H1 (cell line): Measurements from ENCODE around the gene FAM168B. TPM values are rescaled to one million over a fixed set of nuclear protein-coding genes. Genes with fewer than 3 reads are reported as not detected.

Experiments
- CTCF ChIA-PET: fragments of 300-600 bp; sonication (Branson Sonifier 250); formaldehyde crosslinking; loops from one replicate; lab custom pipeline; 2021; ENCODE audit not compliant: partially characterized antibody; lab: Charles Lee
- POLR2A ChIA-PET: fragments of 300-600 bp; sonication (Branson Sonifier 250); formaldehyde crosslinking; loops from one replicate; lab custom pipeline; 2021; ENCODE audit warnings: inconsistent platforms; ENCODE audit not compliant: partially characterized antibody; lab: Charles Lee
- DNase-seq, 2 experiments: peaks; one replicate each; pipeline versions ENCODE4 v3.0.0 to v3.0.0-alpha.2; 2010 to 2022; ENCODE audit warnings: low spot score in 2 of 2, low read depth in 1 of 2, mixed read lengths in 1 of 2
- FAIRE-seq: peaks from 2 replicates; lab custom pipeline; 2011; peaks lifted over from hg19 to GRCh38; lab: Jason Lieb, UNC
- H2AFZ ChIP-seq: 2 replicates; pipeline ENCODE4 v1.8.1; 2012; ENCODE audit warnings: low read length, inconsistent platforms
- H2AK5ac ChIP-seq: 2 replicates; pipeline ENCODE4 v1.6.1; 2013; ENCODE audit warnings: low read depth, low read length
- H2BK120ac ChIP-seq: replicated peaks from 2 replicates; pipeline ENCODE3; 2013; ENCODE audit warnings: low read depth, low read length, inconsistent platforms
- H2BK12ac ChIP-seq: 2 replicates; pipeline ENCODE4 v1.6.1; 2013; ENCODE audit warnings: low read depth, low read length
- H2BK15ac ChIP-seq: 2 replicates; pipeline ENCODE4 v1.6.1; 2013; ENCODE audit warnings: low read length
- H2BK20ac ChIP-seq: 2 replicates; pipeline ENCODE4 v1.6.1; 2013; ENCODE audit warnings: low read length
- H2BK5ac ChIP-seq: 2 replicates; pipeline ENCODE4 v1.6.1; 2013; ENCODE audit warnings: low read depth, low read length
- H3K14ac ChIP-seq: 2 replicates; pipeline ENCODE4 v1.6.1; 2013; ENCODE audit warnings: inconsistent platforms; ENCODE audit not compliant: insufficient read length
- H3K18ac ChIP-seq: 2 replicates; pipeline ENCODE4 v1.6.1; 2013; ENCODE audit warnings: low read length; ENCODE audit errors: extremely low read depth
- H3K23ac ChIP-seq: 2 replicates; pipeline ENCODE4 v1.6.1; 2013; ENCODE audit warnings: inconsistent platforms; ENCODE audit not compliant: insufficient read length
- H3K23me2 ChIP-seq: 2 replicates; pipeline ENCODE4 v1.6.1; 2013; ENCODE audit warnings: low read depth, low read length
- H3K27ac ChIP-seq: 2 replicates; pipeline ENCODE4 v1.6.1; 2011; ENCODE audit warnings: low read depth, low read length, inconsistent platforms
- H3K27me3 ChIP-seq, 4 experiments: replicated peaks in 1 of 4; 1 replicate in 1 of 4; 2 replicates in 3 of 4; pipeline versions ENCODE4 v1.6.1 to v1.8.1; 2011 to 2013; ENCODE audit warnings: low read length in 3 of 4, mild to moderate bottlenecking in 3 of 4, inconsistent platforms in 2 of 4, mixed read lengths in 2 of 4, moderate library complexity in 1 of 4; ENCODE audit not compliant: control insufficient read depth in 3 of 4, insufficient read depth in 3 of 4; ENCODE audit errors: extremely low read depth in 1 of 4
- H3K36me3 ChIP-seq, 4 experiments: 2 replicates each; pipeline versions ENCODE4 v1.6.1 to v1.8.1; 2011 to 2013; ENCODE audit warnings: mild to moderate bottlenecking in 4 of 4, low read length in 3 of 4, moderate library complexity in 2 of 4, control low read depth in 1 of 4, inconsistent platforms in 1 of 4; ENCODE audit not compliant: insufficient read depth in 4 of 4, control insufficient read depth in 2 of 4
- H3K4ac ChIP-seq: replicated peaks from 2 replicates; pipeline ENCODE3; 2013; ENCODE audit warnings: low read length, low read depth, mixed read lengths, inconsistent platforms; ENCODE audit not compliant: insufficient read length
- H3K4me1 ChIP-seq, 4 experiments: replicated peaks in 1 of 4; 1 replicate in 1 of 4; 2 replicates in 3 of 4; pipeline versions ENCODE4 v1.6.1 to v1.8.1; 2011 to 2013; ENCODE audit warnings: low read length in 3 of 4, inconsistent platforms in 2 of 4, mixed read lengths in 1 of 4; ENCODE audit not compliant: insufficient read depth in 4 of 4, control insufficient read depth in 3 of 4
- H3K4me2 ChIP-seq, 2 experiments: 2 replicates each; pipeline versions ENCODE4 v1.6.1 to v1.8.1; 2011 to 2013; ENCODE audit warnings: low read depth in 2 of 2, low read length in 2 of 2, control low read depth in 1 of 2, inconsistent platforms in 1 of 2, mild to moderate bottlenecking in 1 of 2; ENCODE audit not compliant: insufficient read depth in 1 of 2
- H3K4me3 ChIP-seq, 4 experiments: fragments of 200-600, 300-600 bp in 1 of 4; sonication (generic), shearing (Covaris generic), sonication (Bioruptor Twin) in 1 of 4; 2 replicates each; pipeline versions ENCODE4 v1.5.1 to v1.8.1; 2011 to 2016; ENCODE audit warnings: low read length in 4 of 4, low read depth in 3 of 4, control low read depth in 2 of 4, inconsistent platforms in 2 of 4, mild to moderate bottlenecking in 2 of 4, mixed read lengths in 1 of 4, moderate library complexity in 1 of 4; ENCODE audit not compliant: insufficient read depth in 2 of 4; ENCODE audit errors: extremely low read depth in 1 of 4
- H3K56ac ChIP-seq: replicated peaks from 2 replicates; pipeline ENCODE3; 2013; ENCODE audit warnings: low read depth, mild to moderate bottlenecking, mixed read lengths, low read length, inconsistent platforms; ENCODE audit not compliant: insufficient read length
- H3K79me1 ChIP-seq: 2 replicates; pipeline ENCODE4 v1.6.1; 2013; ENCODE audit warnings: low read depth, low read length, control low read depth
- H3K79me2 ChIP-seq, 2 experiments: 2 replicates each; pipeline versions ENCODE4 v1.6.1 to v1.8.1; 2012 to 2013; ENCODE audit warnings: low read length in 2 of 2, mild to moderate bottlenecking in 2 of 2, inconsistent platforms in 1 of 2; ENCODE audit not compliant: insufficient read depth in 2 of 2, control insufficient read depth in 1 of 2
- H3K9ac ChIP-seq, 4 experiments: replicated peaks in 1 of 4; 1 replicate in 1 of 4; 2 replicates in 3 of 4; pipeline versions ENCODE4 v1.6.1 to v1.8.1; 2011 to 2013; ENCODE audit warnings: low read depth in 3 of 4, low read length in 3 of 4, control low read depth in 2 of 4, mild to moderate bottlenecking in 2 of 4, moderate library complexity in 2 of 4, inconsistent platforms in 1 of 4; ENCODE audit errors: extremely low read depth in 1 of 4
- H3K9me3 ChIP-seq, 2 experiments: 2 replicates each; pipeline versions ENCODE4 v1.6.1 to v1.8.1; 2012 to 2013; ENCODE audit warnings: mild to moderate bottlenecking in 2 of 2, moderate library complexity in 2 of 2, control low read depth in 1 of 2, inconsistent platforms in 1 of 2, low read depth in 1 of 2, low read length in 1 of 2, mixed read lengths in 1 of 2; ENCODE audit not compliant: insufficient read depth in 2 of 2
- H4K20me1 ChIP-seq, 2 experiments: replicated peaks in 1 of 2; 2 replicates each; pipeline versions ENCODE3 to v1.8.1; 2011 to 2013; ENCODE audit warnings: inconsistent platforms in 2 of 2, low read length in 2 of 2, mild to moderate bottlenecking in 1 of 2; ENCODE audit not compliant: insufficient read depth in 2 of 2, control insufficient read depth in 1 of 2
- H4K5ac ChIP-seq: 2 replicates; pipeline ENCODE4 v1.6.1; 2013; ENCODE audit warnings: low read length, low read depth, mixed read lengths, inconsistent platforms; ENCODE audit not compliant: insufficient read length
- H4K8ac ChIP-seq: 2 replicates; pipeline ENCODE4 v1.8.0; 2013; ENCODE audit warnings: mild to moderate bottlenecking, moderate library complexity, low read length, inconsistent platforms; ENCODE audit not compliant: insufficient read depth; ENCODE audit errors: extremely low read depth
- H4K91ac ChIP-seq: replicated peaks from 2 replicates; pipeline ENCODE3; 2013; ENCODE audit warnings: low read length, mixed read lengths, inconsistent platforms; ENCODE audit not compliant: insufficient read length
- ASH2L ChIP-seq: fragments of 200-600, 300-600 bp; sonication (generic); IDR thresholded peaks from one replicate; pipeline ENCODE4 v1.7.1; 2017; ENCODE audit warnings: low read length
- CBX8 ChIP-seq: fragments of 300-800, 300-1000 bp; sonication (generic); IDR thresholded peaks from 2 replicates; pipeline ENCODE4 v1.7.1; 2016; ENCODE audit warnings: low read depth, low read length, borderline replicate concordance
- CEBPB ChIP-seq: IDR thresholded peaks from 2 replicates; pipeline ENCODE4 v1.6.1; 2012; ENCODE audit warnings: low read depth, low read length
- CHD1 ChIP-seq: IDR thresholded peaks from 2 replicates; pipeline ENCODE4 v1.6.1; 2012; ENCODE audit warnings: low read depth, low read length, improper control_type of control experiment
- CHD2 ChIP-seq: IDR thresholded peaks from 2 replicates; pipeline ENCODE4 v1.6.1; 2012; ENCODE audit warnings: low read length, improper control_type of control experiment
- HDAC2 ChIP-seq, 2 experiments: fragments of 300-600 bp in 1 of 2; sonication (generic) in 1 of 2; IDR thresholded peaks; 2 replicates each; pipeline ENCODE4 v1.6.1; 2011 to 2012; ENCODE audit warnings: low read depth in 2 of 2, low read length in 2 of 2, mild to moderate bottlenecking in 2 of 2, moderate library complexity in 2 of 2, borderline replicate concordance in 1 of 2, inconsistent platforms in 1 of 2
- JUN ChIP-seq: IDR thresholded peaks from 2 replicates; pipeline ENCODE4 v1.6.1; 2011; ENCODE audit warnings: low read depth, mild to moderate bottlenecking, improper control_type of control experiment, low read length
- KDM4A ChIP-seq: IDR thresholded peaks from one replicate; pipeline ENCODE4 v1.7.1; 2012; ENCODE audit warnings: low read depth, mild to moderate bottlenecking, moderate library complexity, low read length, inconsistent platforms; ENCODE audit not compliant: severe bottlenecking
- KDM5A ChIP-seq: fragments of 200-600 bp; IDR thresholded peaks from 2 replicates; pipeline ENCODE4 v1.7.1; 2012; ENCODE audit warnings: mild to moderate bottlenecking, low read length, inconsistent platforms, mixed read lengths
- MAFK ChIP-seq: IDR thresholded peaks from 2 replicates; pipeline ENCODE4 v1.6.1; 2012; ENCODE audit warnings: low read depth, mild to moderate bottlenecking, improper control_type of control experiment, low read length
- SIN3A ChIP-seq, 2 experiments: IDR thresholded peaks in 1 of 2; conservative IDR thresholded peaks in 1 of 2; 2 replicates each; pipeline ENCODE4 v1.6.1; 2011 to 2012; ENCODE audit warnings: low read length in 2 of 2, improper control_type of control experiment in 1 of 2, low read depth in 1 of 2, mild to moderate bottlenecking in 1 of 2
- SIX5 ChIP-seq: IDR thresholded peaks from 2 replicates; pipeline ENCODE4 v1.6.1; 2011; ENCODE audit warnings: mild to moderate bottlenecking, low read depth, low read length
- TBP ChIP-seq: IDR thresholded peaks from 2 replicates; pipeline ENCODE4 v1.6.1; 2011; ENCODE audit warnings: low read depth, low read length, improper control_type of control experiment
- TEAD4 ChIP-seq: IDR thresholded peaks from 2 replicates; pipeline ENCODE4 v1.6.1; 2012; ENCODE audit warnings: low read depth, low read length, inconsistent platforms, mixed read lengths
- WGBS, 2 experiments: shearing (Covaris generic) in 1 of 2; methylation state at CpG; one replicate each; pipeline versions ENCODE4 v1.1.6 to v1.1.7; 2013 to 2015; ENCODE audit warnings: low lambda C conversion rate in 2 of 2, mixed read lengths in 2 of 2, inconsistent platforms in 1 of 2, low coverage in 1 of 2, missing lambda C conversion rate in 1 of 2; ENCODE audit not compliant: insufficient replicate concordance in 2 of 2, insufficient coverage in 1 of 2, insufficient read length in 1 of 2; ENCODE audit errors: extremely low coverage in 1 of 2, missing lambda C conversion rate in 1 of 2; 5-methylcytosine and 5-hydroxymethylcytosine counted together
- polyA plus RNA-seq, 7 experiments: library from polyadenylated mRNA; depleted of rRNA in 3 of 7; stranded (reverse) in 5 of 7; unstranded in 2 of 7; fragments of >200 nt in 5 of 7; fragments of 200-250 nt in 2 of 7; gene quantifications; 1 replicate in 5 of 7; 2 replicates in 1 of 7; 4 replicates in 1 of 7; pipeline versions ENCODE4 v1.2.1 to v1.2.3, GENCODE V29; 2011 to 2013; ENCODE audit warnings: missing spikeins in 2 of 7, mixed read lengths in 2 of 7
- total RNA-seq: library from RNA; stranded (reverse); fragmentation: NEBNext Ultra II Directional; extraction: Animal tissue kit (Norgen Biotek cat#: 25700); gene quantifications from 2 replicates; pipeline ENCODE4 v1.2.1, GENCODE V29; 2021
- TF ChIP-seq, protein P1 (sequence below): IDR thresholded peaks from 2 replicates; pipeline ENCODE4 v1.6.1; 2011; ENCODE audit warnings: low read depth, mild to moderate bottlenecking, low read length; ENCODE audit not compliant: insufficient read depth

The FAM168B gene
- total and polyA plus RNA-seq, 2 of the 8 experiments (the other 6 are each of a cell fraction or from before 2014, with no cell fraction given): 61.9 to 123 TPM

GRCh38 chr2:131008967-131009366 is 84.3 kb downstream of the FAM168B start:
- ChIA-PET POLR2A (no interaction called here), CTCF (no interaction called here)
- FAIRE-seq (no peak), DNase-seq (no peak)
- Histone ChIP-seq H3K36me3 (no peaks in the 10 kb centered on the region), H2BK5ac (no peak overlapping the region), H3K27ac (no peak overlapping the region), H2AFZ (no peak overlapping the region), H3K4me1 (peaks cover 0 to 2% (median 0%) of the 10 kb centered on the region in 4 experiments; a peak in 1 of 7 replicates), H3K23me2 (no peaks in the 10 kb centered on the region), H3K27me3 (no peaks in the 10 kb centered on the region), H4K5ac (no peak overlapping the region), H2BK15ac (no peak overlapping the region), H3K4me3 (no peak overlapping the region), H4K20me1 (peaks cover 0 to 4% of the 10 kb centered on the region in 2 experiments), H3K9ac (no peak overlapping the region), H4K91ac (no peak overlapping the region), H2AK5ac (no peak overlapping the region), H3K4ac (no peak overlapping the region), H2BK20ac (no peak overlapping the region), H3K79me1 (no peaks in the 10 kb centered on the region), H3K56ac (no peak overlapping the region), H3K18ac (no peak overlapping the region), H3K4me2 (no peak overlapping the region), H3K14ac (no peak overlapping the region), H3K9me3 (no peaks in the 10 kb centered on the region), H2BK12ac (no peak overlapping the region), H2BK120ac (no peak overlapping the region), H3K23ac (no peak overlapping the region), H3K79me2 (no peaks in the 10 kb centered on the region), H4K8ac (no peak overlapping the region)
- WGBS, 2 experiments: 95% methylated on average over 1 of the region's 1 CpG; no CpG with 5 or more reads in 1 of the 2 experiments
- TF ChIP-seq SIX5 (no peak), ASH2L (no peak), JUN (no peak), CBX8 (no peak), SIN3A (conservative IDR thresholded peaks at IDR 0.05 in 1 of 2, IDR thresholded peaks at IDR 0.05 in 1 of 2; ENCODE audit: low read depth in 1 of 2, low read length in 2 of 2) (no peak), MAFK (no peak), TEAD4 (no peak), HDAC2 (IDR thresholded peaks at IDR 0.05; ENCODE audit: borderline replicate concordance in 1 of 2, low read depth in 2 of 2, low read length in 2 of 2) (no peak), CHD2 (no peak), CEBPB (no peak), TBP (no peak), KDM4A (no peak), KDM5A (no peak), CHD1 (no peak)
- TF ChIP-seq, protein P1, sequence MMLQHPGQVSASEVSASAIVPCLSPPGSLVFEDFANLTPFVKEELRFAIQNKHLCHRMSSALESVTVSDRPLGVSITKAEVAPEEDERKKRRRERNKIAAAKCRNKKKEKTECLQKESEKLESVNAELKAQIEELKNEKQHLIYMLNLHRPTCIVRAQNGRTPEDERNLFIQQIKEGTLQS: no peak
